Measurements from ENCODE around the gene GPLD1. TPM values are rescaled to one million over a fixed set of nuclear protein-coding genes. Genes with fewer than 3 reads are reported as not detected.

The GPLD1 gene
- total and polyA plus RNA-seq, 2 donors (not counting 1 experiment from before 2014, with no cell fraction given) = under 0.01 to 0.07 TPM

DNA sequence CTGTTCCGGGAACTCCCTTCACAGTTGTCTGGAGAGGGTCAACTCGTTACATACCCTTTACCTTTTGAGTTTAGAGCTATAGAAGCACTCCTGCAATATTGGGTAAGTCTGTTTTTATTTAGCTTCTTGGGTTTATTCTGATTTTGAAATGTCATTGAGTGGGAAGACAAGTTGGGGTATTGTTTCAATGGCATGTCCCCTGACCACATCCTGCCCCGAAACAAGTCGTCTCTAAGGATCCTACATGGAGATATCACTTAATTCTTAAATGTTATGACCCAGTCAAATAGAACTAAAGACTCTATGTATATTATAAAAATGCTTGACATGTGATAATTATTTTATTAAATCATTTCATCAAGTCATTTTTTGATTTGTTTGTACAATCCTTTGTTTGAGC, 77.1 kb downstream of the GPLD1 start:
- H2AFZ ChIP-seq (ENCODE audit: low read length) = no peak overlapping the region
- H3K4me1 ChIP-seq (ENCODE audit: control insufficient read depth, extremely low read depth, insufficient read depth, low read length) = no peaks in the 10 kb centered on the region
- no peak overlapping the region for H3K4me2 ChIP-seq (ENCODE audit: extremely low read depth, insufficient read depth, low read length)
- H3K27ac ChIP-seq (ENCODE audit: insufficient read depth, low read length) = no peak overlapping the region
- no peaks in the 10 kb centered on the region for H3K27me3 ChIP-seq (ENCODE audit: control insufficient read depth, insufficient read depth, low read length)
- H4K20me1 ChIP-seq (ENCODE audit: control insufficient read depth, extremely low read depth, insufficient read depth, low read length) = no peaks in the 10 kb centered on the region
- peaks cover 9% of the 10 kb centered on the region for H3K36me3 ChIP-seq (ENCODE audit: control insufficient read depth, insufficient read depth, low read length)
- no peak for TF ChIP-seq EZH2 (IDR thresholded peaks at IDR 0.05; ENCODE audit: low read length, missing control alignments)
- TF ChIP-seq, protein P1, sequence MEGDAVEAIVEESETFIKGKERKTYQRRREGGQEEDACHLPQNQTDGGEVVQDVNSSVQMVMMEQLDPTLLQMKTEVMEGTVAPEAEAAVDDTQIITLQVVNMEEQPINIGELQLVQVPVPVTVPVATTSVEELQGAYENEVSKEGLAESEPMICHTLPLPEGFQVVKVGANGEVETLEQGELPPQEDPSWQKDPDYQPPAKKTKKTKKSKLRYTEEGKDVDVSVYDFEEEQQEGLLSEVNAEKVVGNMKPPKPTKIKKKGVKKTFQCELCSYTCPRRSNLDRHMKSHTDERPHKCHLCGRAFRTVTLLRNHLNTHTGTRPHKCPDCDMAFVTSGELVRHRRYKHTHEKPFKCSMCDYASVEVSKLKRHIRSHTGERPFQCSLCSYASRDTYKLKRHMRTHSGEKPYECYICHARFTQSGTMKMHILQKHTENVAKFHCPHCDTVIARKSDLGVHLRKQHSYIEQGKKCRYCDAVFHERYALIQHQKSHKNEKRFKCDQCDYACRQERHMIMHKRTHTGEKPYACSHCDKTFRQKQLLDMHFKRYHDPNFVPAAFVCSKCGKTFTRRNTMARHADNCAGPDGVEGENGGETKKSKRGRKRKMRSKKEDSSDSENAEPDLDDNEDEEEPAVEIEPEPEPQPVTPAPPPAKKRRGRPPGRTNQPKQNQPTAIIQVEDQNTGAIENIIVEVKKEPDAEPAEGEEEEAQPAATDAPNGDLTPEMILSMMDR (conservative IDR thresholded peaks at IDR 0.05 in 1 of 2, IDR thresholded peaks at IDR 0.05 in 1 of 2; ENCODE audit: low read depth in 1 of 2, low read length in 2 of 2) = no peak
- H3K4me3 ChIP-seq (replicated peaks in 1 of 4; ENCODE audit: control extremely low read depth in 1 of 4, insufficient read depth in 1 of 4, low read depth in 3 of 4, low read length in 4 of 4) = no peak overlapping the region
- H3K79me2 ChIP-seq (ENCODE audit: control insufficient read depth, insufficient read depth, low read length) = no peaks in the 10 kb centered on the region
- no peaks in the 10 kb centered on the region for H3K9me3 ChIP-seq (ENCODE audit: control insufficient read depth, insufficient read depth, low read depth, low read length)
- DNase-seq (ENCODE audit: low read depth in 2 of 2) = no peak
- no peak overlapping the region for H3K9ac ChIP-seq (ENCODE audit: insufficient read depth, low read length)

DNA sequence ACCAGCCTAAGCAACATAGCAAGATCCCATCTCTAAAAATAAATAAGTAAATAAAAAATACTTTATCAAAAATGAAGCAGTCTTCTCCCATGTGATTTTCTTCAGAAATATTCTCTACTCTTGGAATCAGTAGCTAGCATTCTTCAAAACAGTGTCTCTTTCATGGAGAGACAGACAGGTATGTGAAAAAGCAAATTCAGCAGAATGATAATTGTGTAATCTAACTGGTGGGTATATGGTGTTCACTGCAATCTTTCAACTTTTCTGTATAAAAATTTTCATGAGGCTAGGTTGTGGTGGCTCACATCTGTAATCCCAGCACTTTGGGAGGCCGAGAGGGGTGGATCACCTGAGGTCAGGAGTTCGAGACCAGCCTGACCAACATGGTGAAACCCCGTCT, 78.8 kb downstream of the GPLD1 start:
- Histone ChIP-seq H3K36me3 (ENCODE audit: control insufficient read depth, insufficient read depth, low read length) (peaks cover 8% of the 10 kb centered on the region), H3K27me3 (ENCODE audit: control insufficient read depth, insufficient read depth, low read length) (no peaks in the 10 kb centered on the region), H3K9ac (ENCODE audit: insufficient read depth, low read length) (no peak overlapping the region), H2AFZ (ENCODE audit: low read length) (no peak overlapping the region), H3K4me1 (ENCODE audit: control insufficient read depth, extremely low read depth, insufficient read depth, low read length) (no peaks in the 10 kb centered on the region), H3K79me2 (ENCODE audit: control insufficient read depth, insufficient read depth, low read length) (no peaks in the 10 kb centered on the region), H3K4me3 (replicated peaks in 1 of 4; ENCODE audit: control extremely low read depth in 1 of 4, insufficient read depth in 1 of 4, low read depth in 3 of 4, low read length in 4 of 4) (no peak overlapping the region), H3K4me2 (ENCODE audit: extremely low read depth, insufficient read depth, low read length) (no peak overlapping the region), H3K27ac (ENCODE audit: insufficient read depth, low read length) (no peak overlapping the region), H3K9me3 (ENCODE audit: control insufficient read depth, insufficient read depth, low read depth, low read length) (no peaks in the 10 kb centered on the region), H4K20me1 (ENCODE audit: control insufficient read depth, extremely low read depth, insufficient read depth, low read length) (no peaks in the 10 kb centered on the region)
- TF ChIP-seq, protein P1 (conservative IDR thresholded peaks at IDR 0.05 in 1 of 2, IDR thresholded peaks at IDR 0.05 in 1 of 2; ENCODE audit: low read depth in 1 of 2, low read length in 2 of 2) = no peak
- TF ChIP-seq EZH2 (IDR thresholded peaks at IDR 0.05; ENCODE audit: low read length, missing control alignments) = no peak
- no peak for DNase-seq (ENCODE audit: low read depth in 2 of 2)

DNA sequence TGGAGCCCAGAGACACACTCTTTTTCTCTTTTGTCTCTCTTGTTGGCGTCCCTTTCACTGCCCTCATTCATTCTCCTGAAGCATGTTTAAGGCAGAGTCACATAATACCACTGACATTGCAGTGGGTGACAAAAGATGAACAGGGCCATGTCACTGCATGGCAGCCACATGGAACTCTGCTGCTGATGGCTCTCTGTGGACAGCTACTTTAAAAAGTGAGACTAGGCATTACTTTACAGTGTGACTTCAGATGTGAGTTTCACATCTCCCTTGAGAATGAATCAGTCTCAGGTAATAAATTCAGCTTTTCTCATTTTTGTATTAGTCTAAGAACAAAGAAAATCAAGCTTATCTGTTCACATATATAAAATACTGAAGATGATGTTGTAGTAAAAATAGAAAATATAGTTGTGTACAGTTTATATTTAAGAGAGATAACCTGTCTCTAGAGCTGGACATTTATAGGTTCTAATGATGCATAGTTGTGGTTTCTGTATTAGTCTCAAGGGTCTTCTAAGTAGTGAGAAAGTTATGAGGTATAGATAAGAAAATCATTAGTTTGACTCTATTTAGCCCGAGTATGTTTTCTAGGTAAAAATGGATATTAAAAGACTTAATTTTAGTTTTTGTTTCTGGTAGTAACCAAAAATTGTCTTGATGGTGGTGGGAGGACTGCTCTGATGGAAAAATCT, 80.5 kb downstream of the GPLD1 start:
- no peak overlapping the region for H3K4me2 ChIP-seq (ENCODE audit: extremely low read depth, insufficient read depth, low read length)
- H3K27ac ChIP-seq (ENCODE audit: insufficient read depth, low read length) = no peak overlapping the region
- no peaks in the 10 kb centered on the region for H4K20me1 ChIP-seq (ENCODE audit: control insufficient read depth, extremely low read depth, insufficient read depth, low read length)
- no peaks in the 10 kb centered on the region for H3K9me3 ChIP-seq (ENCODE audit: control insufficient read depth, insufficient read depth, low read depth, low read length)
- H3K36me3 ChIP-seq (ENCODE audit: control insufficient read depth, insufficient read depth, low read length) = peaks cover 8% of the 10 kb centered on the region
- no peak overlapping the region for H3K4me3 ChIP-seq (replicated peaks in 1 of 4; ENCODE audit: control extremely low read depth in 1 of 4, insufficient read depth in 1 of 4, low read depth in 3 of 4, low read length in 4 of 4)
- DNase-seq (ENCODE audit: low read depth in 2 of 2) = no peak
- H3K27me3 ChIP-seq (ENCODE audit: control insufficient read depth, insufficient read depth, low read length) = no peaks in the 10 kb centered on the region
- H3K4me1 ChIP-seq (ENCODE audit: control insufficient read depth, extremely low read depth, insufficient read depth, low read length) = no peaks in the 10 kb centered on the region
- no peak overlapping the region for H2AFZ ChIP-seq (ENCODE audit: low read length)
- H3K9ac ChIP-seq (ENCODE audit: insufficient read depth, low read length) = no peak overlapping the region
- TF ChIP-seq, protein P1 (conservative IDR thresholded peaks at IDR 0.05 in 1 of 2, IDR thresholded peaks at IDR 0.05 in 1 of 2; ENCODE audit: low read depth in 1 of 2, low read length in 2 of 2) = no peak
- peaks cover 8% of the 10 kb centered on the region for H3K79me2 ChIP-seq (ENCODE audit: control insufficient read depth, insufficient read depth, low read length)
